Stomach smooth muscle (tissue), 2 donors: ENCODE measurements around the gene CEP295NL.
"Not testable (repeated sequence)": the region's sequence is repeated elsewhere in the genome, so short reads cannot be mapped to it uniquely, and the experiment has no call there.

Source experiments
- H3K27ac ChIP-seq: one replicate; pipeline ENCODE4 v1.7.0; 2013; ENCODE audit warnings: mild to moderate bottlenecking, low read length, inconsistent platforms
- H3K27me3 ChIP-seq, 2 donors: one replicate each; pipeline ENCODE4 v1.7.0; 2013; ENCODE audit warnings: low read length in 2 of 2; ENCODE audit not compliant: insufficient read depth in 2 of 2, control insufficient read depth in 1 of 2
- H3K36me3 ChIP-seq, 2 donors: one replicate each; pipeline ENCODE4 v1.7.0; 2013; ENCODE audit warnings: low read length in 2 of 2; ENCODE audit not compliant: control insufficient read depth in 2 of 2, insufficient read depth in 2 of 2
- H3K4me1 ChIP-seq: one replicate; pipeline ENCODE4 v1.7.0; 2013; ENCODE audit warnings: low read length; ENCODE audit not compliant: control insufficient read depth, insufficient read depth
- H3K4me3 ChIP-seq, 2 donors: one replicate each; pipeline ENCODE4 v1.7.0; 2013; ENCODE audit warnings: low read length in 2 of 2
- H3K9ac ChIP-seq, 2 donors: one replicate each; pipeline ENCODE4 v1.7.0; 2013; ENCODE audit warnings: low read length in 2 of 2, mild to moderate bottlenecking in 1 of 2
- H3K9me3 ChIP-seq, 2 donors: one replicate each; pipeline ENCODE4 v1.7.0; 2013; ENCODE audit warnings: low read length in 2 of 2; ENCODE audit not compliant: control insufficient read depth in 2 of 2
- donor health status: healthy.
- donor health status: Pancreatic carcinoma.

The CEP295NL gene

GRCh38 chr17:78902231-78902630 is 770 bp downstream of the CEP295NL start:
- peaks cover 38% of the 10 kb centered on the region for H3K4me1 ChIP-seq
- H3K9me3 ChIP-seq, H3K4me3 ChIP-seq, H3K27ac ChIP-seq, H3K9ac ChIP-seq, H3K27me3 ChIP-seq: not testable (repeated sequence)
- H3K36me3 ChIP-seq = peaks cover 12 to 15% of the 10 kb centered on the region in 2 donors

GRCh38 chr17:78901806-78902205 is 1.2 kb downstream of the CEP295NL start:
- H3K27me3 ChIP-seq = no peaks in the 10 kb centered on the region
- H3K27ac ChIP-seq = no peak overlapping the region
- H3K4me3 ChIP-seq = no peak overlapping the region
- H3K9ac ChIP-seq = no peak overlapping the region
- H3K9me3 ChIP-seq = no peaks in the 10 kb centered on the region
- peaks cover 12 to 15% of the 10 kb centered on the region in 2 donors for H3K36me3 ChIP-seq
- H3K4me1 ChIP-seq = peaks cover 42% of the 10 kb centered on the region

DNA sequence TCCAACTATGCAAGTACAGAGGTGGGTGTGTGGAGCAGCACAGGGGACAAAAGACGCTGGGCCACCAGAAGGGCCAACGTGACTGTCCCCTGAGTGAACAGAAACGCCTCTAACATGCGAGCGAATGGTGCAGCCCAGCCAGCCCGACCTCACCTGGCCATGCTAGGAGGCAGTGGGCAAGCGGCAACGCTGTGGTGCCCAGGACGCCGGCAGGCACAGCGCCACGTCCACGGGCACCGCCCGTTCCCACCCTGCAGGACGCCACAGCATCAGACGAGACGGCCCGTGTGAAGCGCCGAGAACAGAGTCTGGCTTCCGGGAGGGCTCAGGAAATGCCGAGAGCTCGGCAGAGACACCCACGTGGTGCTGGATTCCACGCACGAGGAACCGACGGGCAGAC is 2.2 kb downstream of the CEP295NL start:
- Histone ChIP-seq H3K4me3 (no peak overlapping the region), H3K9me3 (no peaks in the 10 kb centered on the region), H3K4me1 (peaks cover 52% of the 10 kb centered on the region), H3K9ac (no peak overlapping the region), H3K27me3 (no peaks in the 10 kb centered on the region), H3K36me3 (peaks cover 12 to 15% of the 10 kb centered on the region in 2 donors), H3K27ac (no peak overlapping the region)

DNA sequence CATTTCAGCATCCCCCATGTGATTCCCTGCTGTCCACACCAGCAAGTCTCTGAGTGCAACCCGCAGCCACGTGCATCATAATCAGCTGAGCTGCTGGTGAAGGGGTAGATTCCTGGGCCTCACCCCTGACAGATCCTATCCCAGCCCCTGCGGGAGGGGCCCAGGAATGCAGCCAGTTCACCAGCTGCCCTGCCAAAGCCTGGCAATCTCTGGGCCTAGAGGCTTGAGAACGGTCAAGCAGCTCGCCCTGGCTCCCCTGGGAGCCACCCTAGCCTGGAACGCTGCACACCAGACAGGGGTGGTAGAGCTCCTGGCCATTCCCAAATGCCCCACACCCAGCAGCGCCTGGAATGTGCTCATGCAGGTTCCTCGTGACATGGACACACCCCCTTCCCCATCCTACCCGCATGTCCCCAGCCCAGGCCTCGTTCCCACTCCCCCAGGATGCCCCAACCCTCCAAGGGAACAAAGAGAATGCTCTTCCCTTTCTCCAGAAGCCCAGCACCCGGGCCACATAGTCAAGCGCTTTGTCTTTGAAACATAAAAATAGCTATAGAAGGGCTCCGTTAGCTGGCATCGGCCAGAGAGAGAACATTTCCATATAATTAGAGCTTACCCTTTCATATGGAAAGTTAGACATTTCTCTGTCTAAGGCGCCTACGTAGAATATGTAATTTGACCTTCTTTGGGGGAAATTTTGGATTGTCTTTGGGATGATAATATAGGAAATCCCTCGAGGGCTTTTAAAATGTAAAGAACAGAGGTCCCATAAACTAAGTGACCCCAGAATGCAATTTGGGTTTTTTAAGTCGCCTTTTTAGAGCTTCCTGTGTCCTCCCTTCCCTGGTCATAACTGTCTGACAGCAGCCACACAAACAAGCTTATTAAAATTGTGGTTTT is 3.4 kb downstream of the CEP295NL start:
- Histone ChIP-seq H3K4me3 (no peak overlapping the region), H3K9me3 (no peaks in the 10 kb centered on the region), H3K27ac (no peak overlapping the region), H3K9ac (no peak overlapping the region), H3K27me3 (no peaks in the 10 kb centered on the region), H3K4me1 (peaks cover 60% of the 10 kb centered on the region), H3K36me3 (peaks cover 12 to 15% of the 10 kb centered on the region in 2 donors)

DNA sequence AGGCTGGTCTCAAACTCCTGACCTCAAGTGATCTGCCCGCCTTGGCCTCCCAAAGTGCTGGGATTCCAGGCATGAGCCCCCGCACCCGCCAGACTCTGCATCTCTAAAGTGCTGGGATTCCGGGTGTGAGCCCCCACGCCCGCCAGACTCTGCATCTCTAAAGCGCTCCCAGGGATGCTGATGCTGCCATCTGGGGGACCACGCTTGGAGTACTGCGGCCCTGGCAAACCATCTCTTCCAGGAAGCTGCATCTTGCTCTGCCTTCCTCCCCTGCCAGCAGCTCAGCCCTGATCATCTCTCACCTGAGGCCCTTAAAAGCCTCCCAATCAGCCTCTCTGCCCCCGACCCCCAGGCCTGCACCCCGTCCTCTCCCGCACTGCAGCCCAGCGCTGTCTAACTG is 4.1 kb downstream of the CEP295NL start:
- Histone ChIP-seq H3K9me3 (no peaks in the 10 kb centered on the region), H3K36me3 (peaks cover 12 to 15% of the 10 kb centered on the region in 2 donors), H3K27ac (no peak overlapping the region), H3K4me3 (no peak overlapping the region), H3K27me3 (no peaks in the 10 kb centered on the region), H3K9ac (no peak overlapping the region), H3K4me1 (peaks cover 64% of the 10 kb centered on the region)

- H3K27me3 ChIP-seq = no peaks in the 10 kb centered on the region
- H3K4me1 ChIP-seq = peaks cover 67% of the 10 kb centered on the region
- H3K4me3 ChIP-seq = no peak overlapping the region
- no peak overlapping the region for H3K27ac ChIP-seq
- H3K36me3 ChIP-seq = peaks cover 13 to 15% of the 10 kb centered on the region in 2 donors
- no peaks in the 10 kb centered on the region for H3K9me3 ChIP-seq
- no peak overlapping the region for H3K9ac ChIP-seq
These were observed 4.7 kb downstream of the CEP295NL start for GRCh38 chr17:78898075-78898836.

- Histone ChIP-seq H3K36me3 (peaks cover 15 to 19% of the 10 kb centered on the region in 2 donors), H3K9me3 (no peaks in the 10 kb centered on the region), H3K4me1 (peaks cover 67% of the 10 kb centered on the region), H3K27ac (no peak overlapping the region), H3K9ac (no peak overlapping the region), H3K4me3 (peak overlapping the region in 1 of 2 donors; percentile 8), H3K27me3 (no peaks in the 10 kb centered on the region)
These were observed 5.3 kb downstream of the CEP295NL start for GRCh38 chr17:78897664-78898047.

DNA sequence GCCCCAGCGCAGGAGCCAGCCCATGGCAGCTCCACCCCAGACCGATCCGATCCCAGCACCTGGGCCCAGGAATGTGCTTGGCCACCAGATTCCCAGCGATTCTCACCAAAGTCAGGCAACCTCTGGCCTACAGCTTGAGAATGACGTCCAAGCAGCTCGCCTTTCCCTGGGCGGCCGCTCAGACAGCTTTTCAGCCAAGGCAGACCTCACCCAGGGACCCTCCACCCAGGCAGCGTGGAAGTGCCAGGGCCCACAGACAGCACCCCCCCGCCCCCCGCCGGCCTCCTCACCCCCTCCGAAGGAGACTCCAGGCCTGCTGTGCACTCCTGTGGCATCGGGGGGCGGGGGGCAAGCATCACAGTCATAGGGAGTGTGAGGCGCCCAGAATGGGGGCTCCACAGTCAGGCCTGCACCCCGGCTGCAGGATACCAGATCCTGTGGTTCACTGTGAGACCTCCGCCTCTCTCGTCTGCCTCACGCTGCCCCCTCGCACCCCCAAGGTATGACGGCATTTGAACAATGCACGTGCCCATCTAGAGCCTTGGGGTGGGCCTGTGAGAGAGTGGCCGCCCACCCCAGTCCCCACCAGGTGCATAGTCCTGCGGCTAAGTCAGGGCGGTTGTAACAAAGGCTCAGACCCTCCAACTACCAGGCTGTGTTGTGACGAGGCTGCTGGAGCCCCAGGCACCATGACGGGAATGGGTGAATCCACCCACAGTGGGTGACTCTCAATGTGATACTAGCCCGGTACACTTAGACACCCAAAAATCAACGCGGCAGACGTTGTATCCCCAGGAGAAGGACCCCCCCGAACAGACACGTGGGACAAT is 6.0 kb downstream of the CEP295NL start:
- Histone ChIP-seq H3K9ac (peak overlapping the region in 1 of 2 donors; percentile 5), H3K27me3 (no peaks in the 10 kb centered on the region), H3K27ac (no peak overlapping the region), H3K4me1 (peaks cover 73% of the 10 kb centered on the region), H3K9me3 (no peaks in the 10 kb centered on the region), H3K4me3 (peak overlapping the region in 1 of 2 donors; percentile 47), H3K36me3 (peaks cover 15 to 19% of the 10 kb centered on the region in 2 donors)

GRCh38 chr17:78896091-78896833 is 6.7 kb downstream of the CEP295NL start:
- peak overlapping the region; percentile 5 to 26 for H3K9ac ChIP-seq
- H3K4me3 ChIP-seq = peak overlapping the region in 1 of 2 donors; percentile 47
- H3K9me3 ChIP-seq = no peaks in the 10 kb centered on the region
- H3K36me3 ChIP-seq = peaks cover 14% of the 10 kb centered on the region in 2 donors
- H3K27ac ChIP-seq = no peak overlapping the region
- peaks cover 81% of the 10 kb centered on the region for H3K4me1 ChIP-seq
- H3K27me3 ChIP-seq = no peaks in the 10 kb centered on the region

DNA sequence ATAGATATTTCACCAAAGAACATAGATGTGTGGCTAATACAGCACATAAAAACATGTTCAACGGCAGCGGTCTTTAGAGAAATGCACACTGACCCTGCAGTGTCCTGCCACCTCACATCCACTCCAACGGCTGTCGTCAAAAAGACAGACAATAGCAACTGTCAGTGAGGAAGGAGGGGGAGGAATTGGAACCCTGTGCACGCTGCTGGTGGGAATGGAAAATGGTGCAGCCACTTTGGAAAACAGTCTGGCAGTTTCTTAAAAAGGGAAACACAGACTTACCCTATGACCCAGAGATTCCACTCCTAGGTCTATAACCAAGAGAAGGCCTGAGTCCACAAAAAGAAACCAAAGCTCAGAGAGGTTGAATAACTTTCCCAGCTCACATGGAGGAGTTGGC is 7.7 kb downstream of the CEP295NL start:
- peaks cover 82% of the 10 kb centered on the region for H3K4me1 ChIP-seq
- no peak overlapping the region for H3K27ac ChIP-seq
- H3K36me3 ChIP-seq = peaks cover 5 to 7% of the 10 kb centered on the region in 2 donors
- H3K4me3 ChIP-seq = peak overlapping the region in 1 of 2 donors; percentile 47
- H3K9ac ChIP-seq = peak overlapping the region in 1 of 2 donors; percentile 26
- no peaks in the 10 kb centered on the region for H3K27me3 ChIP-seq
- H3K9me3 ChIP-seq = no peaks in the 10 kb centered on the region
